Panc1 (cell line): ENCODE measurements around the gene MYO18A. TPM values are rescaled to one million over a fixed set of nuclear protein-coding genes. Genes with fewer than 3 reads are reported as not detected.

Experiments
- ATAC-seq: fragments of 200-7000 bp; cut with Tn5 transposase; 2 replicates; pipeline ENCODE4 v1.9.1; 2020; ENCODE audit warnings: mild to moderate bottlenecking, moderate library complexity
- BruUV-seq: library from RNA; stranded (reverse); fragments of 400-500 nt; replicated peaks from 2 replicates; lab custom pipeline; 2021; lab: Mats Ljungman, UMichigan
- CTCF ChIA-PET: fragments of 300-600 bp; sonication (Branson Sonifier 250); formaldehyde crosslinking; loops from one replicate; lab custom pipeline; 2022; ENCODE audit warnings: antibody characterized with exemption; lab: Charles Lee
- POLR2A ChIA-PET: fragments of 300-600 bp; sonication (Branson Sonifier 250); formaldehyde crosslinking; loops from one replicate; lab custom pipeline; 2022; ENCODE audit warnings: antibody characterized with exemption; lab: Charles Lee
- DNase-seq: peaks from one replicate; pipeline ENCODE4 v3.0.0-alpha.2; 2010; ENCODE audit warnings: low read depth, low spot score
- H3K27ac ChIP-seq: 2 replicates; pipeline ENCODE4 v1.5.1; 2011; ENCODE audit warnings: mild to moderate bottlenecking, low read length, inconsistent platforms
- H3K27me3 ChIP-seq: fragments of 200-500 bp; sonication (Bioruptor generic); 2 replicates; pipeline ENCODE4 v1.6.0; 2014; ENCODE audit warnings: low read length, inconsistent platforms; ENCODE audit not compliant: control insufficient read depth, insufficient read depth
- H3K36me3 ChIP-seq: fragments of 200-500 bp; sonication (Bioruptor generic); 2 replicates; pipeline ENCODE4 v1.5.1; 2014; ENCODE audit warnings: inconsistent platforms, mild to moderate bottlenecking, low read length, moderate library complexity; ENCODE audit not compliant: control insufficient read depth, insufficient read depth
- H3K4me1 ChIP-seq: 2 replicates; pipeline ENCODE4 v1.5.1; 2011; ENCODE audit warnings: inconsistent platforms, mild to moderate bottlenecking, low read length, moderate library complexity; ENCODE audit not compliant: control insufficient read depth, insufficient read depth
- H3K4me3 ChIP-seq, 2 experiments: 2 replicates each; pipeline ENCODE4 v1.5.1; 2011 to 2012; ENCODE audit warnings: low read depth in 2 of 2, low read length in 2 of 2, mild to moderate bottlenecking in 2 of 2, inconsistent platforms in 1 of 2, moderate library complexity in 1 of 2
- H3K9me3 ChIP-seq: fragments of 200-500 bp; sonication (Bioruptor generic); 2 replicates; pipeline ENCODE4 v1.5.1; 2014; ENCODE audit warnings: low read depth, mild to moderate bottlenecking, inconsistent platforms, low read length, moderate library complexity; ENCODE audit not compliant: control insufficient read depth, insufficient read depth
- CTCF ChIP-seq: fragments of 450-650 bp; IDR thresholded peaks from 2 replicates; pipeline ENCODE4 v1.5.1; 2017; ENCODE audit warnings: mild to moderate bottlenecking
- POLR2AphosphoS5 ChIP-seq: IDR thresholded peaks from 2 replicates; pipeline ENCODE4 v1.6.1; 2012; ENCODE audit warnings: mild to moderate bottlenecking, low read depth, low read length, moderate library complexity
- REST ChIP-seq, 2 experiments: IDR thresholded peaks; 2 replicates each; pipeline ENCODE4 v1.6.1; 2011 to 2012; ENCODE audit warnings: low read depth in 2 of 2, control low read depth in 1 of 2, low read length in 1 of 2, mild to moderate bottlenecking in 1 of 2, moderate library complexity in 1 of 2; ENCODE audit not compliant: insufficient read depth in 1 of 2
- SIN3A ChIP-seq: IDR thresholded peaks from 2 replicates; pipeline ENCODE4 v1.6.1; 2012; ENCODE audit warnings: low read depth, mild to moderate bottlenecking, low read length, moderate library complexity, borderline replicate concordance; ENCODE audit not compliant: insufficient read depth
- TCF7L2 ChIP-seq: IDR thresholded peaks from 2 replicates; pipeline ENCODE4 v1.6.1; 2011; ENCODE audit warnings: mild to moderate bottlenecking, low read depth, low read length, inconsistent platforms
- in situ Hi-C: cut with HindIII; loops from 2 replicates; pipeline ENCODE4 v1.10.0; 2016; ENCODE audit warnings: low sequenced_read_pairs, low pct_unique_long_range_greater_than_20kb
- intact Hi-C: fragments of 100-400 bp; cut with micrococcal nuclease; formaldehyde crosslinking; loops from one replicate; pipeline ENCODE4 v1.10.0; 2022; ENCODE audit not compliant: unreplicated experiment
- total RNA-seq: library from RNA; stranded (reverse); gene quantifications from one replicate; pipeline ENCODE4 v1.2.1, GENCODE V29; 2021; ENCODE audit not compliant: unreplicated experiment

The MYO18A gene
- total RNA-seq, 1 experiment from 2014 or later, result 108 TPM

GRCh38 chr17:29051194-29051593 is 129.0 kb downstream of the MYO18A start:
- H3K4me1 ChIP-seq, result no peaks in the 10 kb centered on the region

GRCh38 chr17:29050176-29050575 is 130.0 kb downstream of the MYO18A start:
- DNase-seq (no peak), ATAC-seq (no peak)
- in situ Hi-C loops (no loop called here), intact Hi-C loops (no loop called here)
- Histone ChIP-seq H3K4me3 (no peak overlapping the region), H3K27ac (no peak overlapping the region), H3K36me3 (no peaks in the 10 kb centered on the region), H3K9me3 (no peaks in the 10 kb centered on the region), H3K27me3 (peaks cover 13% of the 10 kb centered on the region), H3K4me1 (no peaks in the 10 kb centered on the region)
- TF ChIP-seq REST (IDR thresholded peaks at IDR 0.05; ENCODE audit: insufficient read depth in 1 of 2, low read depth in 2 of 2, low read length in 1 of 2) (no peak), SIN3A (no peak), CTCF (no peak), POLR2AphosphoS5 (no peak), TCF7L2 (no peak)
- BruUV-seq, result no TSS peak
- POLR2A ChIA-PET, result no interaction called here
- CTCF ChIA-PET, result interaction anchor here (1.5 kb wide), 1 partner anchor 85 kb away, joined by 4 read pairs; no protein-coding TSS in a partner anchor

More at GRCh38 chr17:29051194-29051593, 129.0 kb downstream of the MYO18A start:
- Histone ChIP-seq H3K27me3 (peaks cover 13% of the 10 kb centered on the region), H3K4me3 (no peak overlapping the region), H3K27ac (no peak overlapping the region), H3K9me3 (no peaks in the 10 kb centered on the region), H3K36me3 (no peaks in the 10 kb centered on the region)
- ChIA-PET CTCF (interaction anchor here (1.5 kb wide), 1 partner anchor 86 kb away, joined by 4 read pairs; no protein-coding TSS in a partner anchor), POLR2A (interaction anchor here (0.6 to 0.7 kb wide), 2 partner anchors 16 to 106 kb away, joined by 3 to 4 read pairs; no protein-coding TSS in a partner anchor)
- no peak for ATAC-seq
- no peak for DNase-seq
- intact Hi-C loops (no loop called here), in situ Hi-C loops (no loop called here)
- no peak for TF ChIP-seq CTCF
- TF ChIP-seq POLR2AphosphoS5, result no peak
- TF ChIP-seq SIN3A, result no peak
- no peak for TF ChIP-seq REST (IDR thresholded peaks at IDR 0.05; ENCODE audit: insufficient read depth in 1 of 2, low read depth in 2 of 2, low read length in 1 of 2)
- BruUV-seq, result no TSS peak
